ENCODE data around the gene BMPR1B.
"Not testable (repeated sequence)": the region's sequence is repeated elsewhere in the genome, so short reads cannot be mapped to it uniquely, and the experiment has no call there.

BMPR1B gene

GRCh38 chr4:94763500-94763899 is 5.7 kb downstream of the BMPR1B start:
- no peak for DNase-seq

- DNase-seq, result no peak
Measured at GRCh38 chr4:94764069-94764468, 6.3 kb downstream of the BMPR1B start.

GRCh38 chr4:94765174-94765573 is 7.4 kb downstream of the BMPR1B start:
- DNase-seq, result no peak

- DNase-seq, result no peak
Measured at GRCh38 chr4:94765648-94766047, 7.9 kb downstream of the BMPR1B start.

GRCh38 chr4:94766856-94767255 is 9.1 kb downstream of the BMPR1B start:
- no peak for DNase-seq

- DNase-seq, result no peak
Measured at GRCh38 chr4:94767446-94767845, 9.7 kb downstream of the BMPR1B start.

GRCh38 chr4:94782707-94783106 is 25.0 kb downstream of the BMPR1B start:
- DNase-seq, result no peak

- DNase-seq, result no peak
Measured at GRCh38 chr4:94791701-94792100, 33.9 kb downstream of the BMPR1B start.

- no peak for DNase-seq
Measured at GRCh38 chr4:94798808-94799207, 41.1 kb downstream of the BMPR1B start.

GRCh38 chr4:94801016-94801415 is 43.3 kb downstream of the BMPR1B start:
- DNase-seq, result no peak

- DNase-seq, result no peak
Measured at GRCh38 chr4:94802091-94802490, 44.3 kb downstream of the BMPR1B start.

GRCh38 chr4:94803181-94803580 is 45.4 kb downstream of the BMPR1B start:
- no peak for DNase-seq

GRCh38 chr4:94804650-94805049 is 46.9 kb downstream of the BMPR1B start:
- DNase-seq, result no peak

- no peak for DNase-seq
Measured at GRCh38 chr4:94806376-94806775, 48.6 kb downstream of the BMPR1B start.

GRCh38 chr4:94811643-94812042 is 53.9 kb downstream of the BMPR1B start:
- DNase-seq, result no peak

- DNase-seq, result no peak
Measured at GRCh38 chr4:94813221-94813620, 55.5 kb downstream of the BMPR1B start.

GRCh38 chr4:94814237-94814636 is 56.5 kb downstream of the BMPR1B start:
- DNase-seq, result no peak

- DNase-seq, result no peak
Measured at GRCh38 chr4:94819371-94820168, 61.8 kb downstream of the BMPR1B start.

- no peak for DNase-seq
Measured at GRCh38 chr4:94826206-94826605, 68.5 kb downstream of the BMPR1B start.

- no peak for DNase-seq
Measured at GRCh38 chr4:94827481-94828110, 69.8 kb downstream of the BMPR1B start.

- DNase-seq, result no peak
Measured at GRCh38 chr4:94828882-94829281, 71.1 kb downstream of the BMPR1B start.

- DNase-seq, result no peak
Measured at GRCh38 chr4:94831607-94832006, 73.9 kb downstream of the BMPR1B start.

- DNase-seq, result not testable (repeated sequence)
Measured at GRCh38 chr4:94832329-94832728, 74.6 kb downstream of the BMPR1B start.

GRCh38 chr4:94833394-94833793 is 75.6 kb downstream of the BMPR1B start:
- DNase-seq, result no peak

- no peak for DNase-seq
Measured at GRCh38 chr4:94834501-94834900, 76.7 kb downstream of the BMPR1B start.

Data from activated CD4-positive, CD25-positive, alpha-beta regulatory T cell treated with anti-CD3 and anti-CD28 coated beads, Interleukin-2, amount 50 U/mL, for 72 hours (primary cell).